Stimulated activated CD4-positive, alpha-beta T cell treated with anti-CD3 and anti-CD28 coated beads, TNF-alpha, amount 100 ng/mL, for 1 hour (primary cell): ENCODE data around the gene DOCK2.
"Not testable (repeated sequence)": the region's sequence is repeated elsewhere in the genome, so short reads cannot be mapped to it uniquely, and the experiment has no call there.

ENCODE experiments used
- DNase-seq, 3 donors: peaks; one replicate each; pipeline ENCODE4 v3.0.0-alpha.2; 2020; ENCODE audit warnings: low read depth in 3 of 3, low spot score in 1 of 3

DOCK2 gene

GRCh38 chr5:169717288-169717687 lies 80.2 kb downstream of the DOCK2 start:
- DNase-seq: no peak

GRCh38 chr5:169719360-169720314 lies 82.6 kb downstream of the DOCK2 start:
- DNase-seq: no peak

- DNase-seq: no peak
Observed at GRCh38 chr5:169721771-169722170, 84.7 kb downstream of the DOCK2 start.

DNA sequence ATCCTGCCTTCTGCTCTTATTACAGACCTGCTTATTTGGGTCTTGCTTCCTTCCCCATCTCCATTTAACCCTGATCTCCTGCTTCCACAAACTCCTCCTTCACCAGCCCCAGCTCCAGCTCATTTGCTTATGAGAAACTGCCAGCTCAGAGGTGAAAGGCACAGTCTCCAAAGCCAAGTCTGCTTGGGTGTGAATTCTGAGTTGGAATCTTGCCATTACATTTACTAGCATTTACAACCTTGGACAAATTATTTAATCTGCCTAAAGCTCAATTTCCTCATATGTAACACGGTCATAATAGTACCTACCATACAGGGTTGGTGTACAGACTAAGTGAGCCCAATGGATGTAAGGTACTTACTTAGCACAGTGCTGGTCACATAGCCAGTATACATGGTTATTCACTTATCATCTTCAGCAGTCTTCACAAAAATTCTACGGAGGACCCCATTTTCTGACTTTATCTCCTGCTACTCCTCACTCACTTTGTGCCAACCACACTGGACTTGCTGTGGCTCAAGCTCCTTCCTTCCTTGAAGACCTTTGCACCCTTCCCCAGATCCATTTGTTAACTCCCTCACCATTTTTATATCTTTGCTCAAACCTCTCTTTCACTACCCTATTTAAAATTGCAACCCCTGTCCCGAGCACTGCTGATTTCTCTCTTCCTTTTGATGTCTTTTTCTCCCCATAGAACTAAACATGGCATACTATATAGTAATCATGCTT lies 86.2 kb downstream of the DOCK2 start:
- no peak for DNase-seq

DNA sequence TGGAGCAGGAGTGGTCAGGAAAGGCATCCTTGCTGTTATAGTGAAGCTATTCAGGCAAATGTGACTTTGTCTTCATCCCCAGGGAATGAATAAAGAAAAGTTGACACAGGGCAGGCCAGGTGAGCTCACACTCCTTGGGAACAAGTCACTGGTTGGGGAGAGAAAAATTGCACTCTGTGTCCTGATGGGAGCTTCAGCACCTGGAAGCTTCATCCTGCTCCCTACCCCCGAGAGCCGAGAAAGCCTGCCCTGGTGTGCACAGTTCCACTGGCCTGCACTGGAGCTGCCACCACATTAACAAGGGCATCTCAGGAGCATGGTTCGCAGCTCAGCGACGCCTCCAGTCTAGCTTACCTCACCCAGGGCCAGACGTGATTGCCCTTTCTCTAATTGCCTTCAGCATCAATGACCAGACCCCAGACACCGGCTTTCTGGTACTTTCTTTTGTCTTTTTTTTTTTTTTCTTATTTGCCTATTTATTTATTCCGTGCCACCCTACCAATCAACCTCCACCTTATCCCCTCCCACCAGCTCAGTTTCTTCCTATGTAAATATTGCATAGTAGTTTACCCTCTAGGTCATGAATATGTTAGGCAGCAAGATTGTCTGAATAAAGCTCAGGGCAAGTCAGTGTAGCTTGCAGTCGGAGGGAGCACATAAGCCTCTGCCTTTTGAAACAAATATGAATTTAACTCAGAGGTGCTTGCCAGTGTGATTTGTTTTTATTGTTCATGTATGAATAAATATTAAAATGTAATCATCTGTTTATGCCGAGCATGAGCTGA lies 87.4 kb downstream of the DOCK2 start:
- DNase-seq: no peak

GRCh38 chr5:169725665-169726064 lies 88.6 kb downstream of the DOCK2 start:
- not testable (repeated sequence) for DNase-seq

DNA sequence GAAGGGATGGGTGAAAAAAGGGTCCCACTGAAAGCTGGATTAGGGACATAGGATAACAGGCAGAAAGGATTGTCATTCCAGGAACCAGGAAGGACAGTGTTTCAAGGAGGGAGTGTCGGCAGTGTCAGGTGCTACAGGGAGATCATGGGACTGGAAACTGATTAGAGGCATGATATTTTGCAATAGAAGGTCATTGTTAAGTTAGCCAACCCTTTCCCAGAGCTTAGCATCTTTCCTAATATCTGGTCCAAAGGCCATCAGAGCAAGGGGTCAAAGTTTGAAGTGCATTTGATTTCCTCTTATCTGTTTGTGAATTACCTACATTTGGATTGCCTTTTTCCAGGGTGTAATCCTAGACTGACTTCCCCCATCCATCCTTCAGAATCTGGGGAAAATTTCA lies 91.3 kb downstream of the DOCK2 start:
- no peak for DNase-seq

- no peak for DNase-seq
Observed at GRCh38 chr5:169731221-169731620, 94.1 kb downstream of the DOCK2 start.

- DNase-seq: no peak
Observed at GRCh38 chr5:169732841-169733240, 95.8 kb downstream of the DOCK2 start.

DNA sequence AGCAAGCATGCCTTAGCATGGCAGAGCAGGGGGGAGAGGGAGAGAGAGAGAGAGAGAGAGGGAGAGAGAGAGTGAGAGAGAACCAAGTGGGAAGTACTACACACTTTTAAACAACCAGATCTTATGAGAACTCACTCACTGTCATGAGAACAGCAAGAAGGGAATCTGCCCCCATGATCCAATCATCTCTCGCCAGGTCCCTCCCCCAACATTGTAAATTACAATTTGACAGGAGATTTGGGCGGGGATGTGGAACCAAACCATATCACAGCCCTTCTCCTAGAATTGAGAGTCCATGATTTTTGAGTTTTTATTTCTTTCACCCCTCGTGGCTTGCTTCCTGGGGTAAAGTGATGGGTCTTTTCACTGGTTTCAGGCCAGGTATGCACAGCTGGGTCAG lies 98.8 kb downstream of the DOCK2 start:
- DNase-seq: no peak

GRCh38 chr5:169736653-169737052 lies 99.6 kb downstream of the DOCK2 start:
- DNase-seq: no peak

GRCh38 chr5:169740435-169740834 lies 103.4 kb downstream of the DOCK2 start:
- DNase-seq: no peak

DNA sequence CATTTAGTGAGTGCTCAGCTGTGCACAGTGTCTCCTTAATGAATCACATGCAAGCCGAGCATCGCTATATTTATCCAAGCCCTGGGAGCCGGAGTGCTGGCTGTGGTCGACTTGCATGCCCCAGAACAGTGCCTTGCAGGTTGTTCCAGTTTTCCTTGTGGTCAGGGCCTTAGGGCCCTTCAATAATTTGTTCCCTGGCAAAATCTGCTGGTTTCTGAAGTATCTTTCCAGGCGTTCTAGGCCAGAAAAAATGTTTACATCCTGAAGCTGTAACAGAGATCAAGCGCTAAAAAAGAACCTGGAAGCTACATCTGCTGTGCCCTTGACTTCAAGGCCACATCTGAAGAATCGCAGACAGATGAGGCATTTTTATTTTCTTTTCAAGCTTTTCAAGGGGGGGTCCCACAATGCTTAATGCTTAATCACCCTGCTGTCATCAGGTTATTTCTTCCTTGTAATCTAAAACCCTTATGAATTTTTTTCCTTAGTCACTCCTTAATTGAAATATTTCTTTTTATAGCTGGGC lies 105.8 kb downstream of the DOCK2 start:
- DNase-seq: no peak

DNA sequence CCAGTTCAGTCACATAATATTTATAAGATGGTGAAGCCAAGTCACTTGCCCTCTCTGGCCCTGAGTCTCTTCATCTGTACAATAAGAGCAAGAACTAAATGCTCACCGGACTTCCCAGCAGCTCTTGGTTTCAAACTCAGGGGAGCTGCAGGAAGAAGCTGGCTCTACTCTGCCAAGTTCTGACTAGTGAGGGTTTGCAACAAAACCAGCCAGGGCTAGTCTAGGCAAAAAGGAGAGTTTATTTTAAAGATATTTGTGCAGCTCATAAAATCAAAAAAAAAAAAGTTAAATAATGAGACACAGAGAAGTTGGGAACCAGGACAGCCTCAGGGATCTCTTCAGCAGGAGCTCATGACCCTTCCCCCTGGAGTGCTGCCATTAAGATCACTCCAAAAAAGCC lies 107.3 kb downstream of the DOCK2 start:
- DNase-seq: no peak

DNA sequence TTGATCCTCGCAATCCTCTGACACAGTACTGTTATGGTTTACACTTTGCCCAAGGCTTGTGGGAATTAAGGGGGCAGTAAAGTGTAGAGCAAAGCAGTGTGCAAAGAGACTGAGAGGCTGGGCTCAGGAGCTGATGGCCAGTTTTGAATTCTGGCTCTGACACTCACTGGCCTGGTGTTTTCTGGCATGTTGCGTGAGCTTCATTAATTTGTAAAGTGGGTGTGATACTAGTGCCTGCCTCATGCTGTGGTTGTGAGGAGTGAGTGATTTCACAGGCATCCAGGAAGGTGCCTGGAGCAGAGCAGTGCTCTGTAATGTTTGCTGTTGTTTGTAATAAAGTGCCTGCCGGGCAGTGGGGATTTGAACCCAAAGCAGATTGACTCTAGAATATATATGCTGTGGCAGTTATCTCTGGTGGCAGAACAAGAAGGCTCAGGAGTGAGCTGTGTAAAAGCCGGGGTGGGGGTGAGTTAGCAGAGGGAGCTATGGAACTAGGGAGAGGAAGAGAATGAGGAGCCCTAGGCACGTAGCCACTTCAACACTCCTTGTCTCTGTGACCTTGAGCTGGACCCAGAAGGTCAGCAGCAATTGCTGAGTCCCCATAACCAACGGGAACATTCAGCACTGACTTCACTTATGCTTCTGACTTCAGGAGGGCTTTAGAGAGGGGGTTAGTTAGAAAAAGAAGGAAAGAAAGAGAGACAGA lies 108.5 kb downstream of the DOCK2 start:
- no peak for DNase-seq

DNA sequence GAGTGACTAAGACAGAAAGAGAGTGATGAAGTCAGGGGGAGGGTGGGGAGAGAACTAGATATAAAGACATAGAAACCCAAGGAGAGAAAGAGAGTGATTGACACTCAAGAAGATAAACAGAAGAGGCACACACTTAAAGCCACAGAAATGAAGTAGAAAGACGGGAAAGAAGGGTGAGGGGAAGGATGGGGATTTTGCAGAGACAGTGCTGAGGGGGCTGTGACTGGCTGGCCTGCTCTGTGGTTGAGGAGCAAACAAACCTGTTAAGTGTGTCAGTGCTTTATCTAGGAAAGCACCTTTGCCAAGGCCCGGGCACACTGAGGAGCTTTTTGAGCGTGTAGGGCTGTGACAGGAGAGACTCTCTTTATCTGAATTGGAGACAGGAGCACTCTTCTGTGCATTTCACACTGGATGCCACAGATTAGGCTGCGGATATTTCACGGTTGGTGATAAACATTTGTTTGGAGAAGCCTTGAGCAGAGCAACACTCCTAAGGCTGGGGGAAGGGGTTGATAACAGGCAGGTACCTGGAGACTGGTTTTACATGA lies 109.1 kb downstream of the DOCK2 start:
- DNase-seq: no peak

DNA sequence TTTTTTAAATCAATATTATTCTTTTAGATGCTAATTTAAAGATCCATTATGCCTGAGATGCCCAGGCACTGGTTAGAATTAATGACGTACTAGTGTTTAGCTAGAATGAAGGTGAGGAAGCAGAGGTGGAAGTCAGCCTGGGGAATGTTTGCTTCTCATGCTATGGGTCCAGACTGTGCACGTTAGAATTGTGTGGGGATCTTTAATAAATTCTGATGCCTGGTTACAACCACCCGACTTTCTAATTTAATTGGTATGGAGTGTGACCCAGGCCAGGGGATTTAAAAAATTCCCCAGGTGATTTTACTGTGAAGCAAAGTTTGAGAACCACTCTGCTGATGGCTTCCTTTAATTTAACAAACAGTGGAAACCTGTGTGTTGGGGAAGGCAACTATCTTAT lies 111.1 kb downstream of the DOCK2 start:
- DNase-seq: no peak

GRCh38 chr5:169749295-169749694 lies 112.2 kb downstream of the DOCK2 start:
- DNase-seq: no peak

GRCh38 chr5:169751490-169751889 lies 114.4 kb downstream of the DOCK2 start:
- DNase-seq: no peak

DNA sequence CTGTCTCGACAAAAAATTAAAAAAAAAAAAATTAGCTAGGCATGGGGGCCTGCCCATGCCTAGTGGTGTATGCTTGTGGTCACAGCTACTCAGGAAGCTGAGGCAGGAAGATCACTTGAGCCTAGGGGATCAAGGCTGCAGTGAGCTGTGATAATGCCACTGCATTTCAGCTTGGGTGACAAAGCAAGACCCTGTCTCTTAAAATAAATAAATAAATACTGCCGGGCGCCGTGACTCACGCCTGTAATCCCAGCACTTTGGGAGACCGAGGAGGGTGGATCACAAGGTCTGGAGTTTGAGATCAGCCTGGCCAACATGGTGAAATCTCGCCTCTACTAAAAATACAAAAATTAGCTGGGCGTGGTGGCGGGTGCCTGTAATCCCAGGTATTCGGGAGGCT lies 115.5 kb downstream of the DOCK2 start:
- not testable (repeated sequence) for DNase-seq
